Measurements from ENCODE around the gene CREB3. TPM values are rescaled to one million over a fixed set of nuclear protein-coding genes. Genes with fewer than 3 reads are reported as not detected.

Gene CREB3
- total RNA-seq, 1 donor from 2014 or later = 35.9 TPM

- H3K27me3 Mint-ChIP-seq (ENCODE audit: low read depth) = no peaks in the 10 kb centered on the region
- no peaks in the 10 kb centered on the region for H3K9me3 Mint-ChIP-seq
- H3K4me3 Mint-ChIP-seq = peak overlapping the region; percentile 87
- TF ChIP-seq, protein P1, sequence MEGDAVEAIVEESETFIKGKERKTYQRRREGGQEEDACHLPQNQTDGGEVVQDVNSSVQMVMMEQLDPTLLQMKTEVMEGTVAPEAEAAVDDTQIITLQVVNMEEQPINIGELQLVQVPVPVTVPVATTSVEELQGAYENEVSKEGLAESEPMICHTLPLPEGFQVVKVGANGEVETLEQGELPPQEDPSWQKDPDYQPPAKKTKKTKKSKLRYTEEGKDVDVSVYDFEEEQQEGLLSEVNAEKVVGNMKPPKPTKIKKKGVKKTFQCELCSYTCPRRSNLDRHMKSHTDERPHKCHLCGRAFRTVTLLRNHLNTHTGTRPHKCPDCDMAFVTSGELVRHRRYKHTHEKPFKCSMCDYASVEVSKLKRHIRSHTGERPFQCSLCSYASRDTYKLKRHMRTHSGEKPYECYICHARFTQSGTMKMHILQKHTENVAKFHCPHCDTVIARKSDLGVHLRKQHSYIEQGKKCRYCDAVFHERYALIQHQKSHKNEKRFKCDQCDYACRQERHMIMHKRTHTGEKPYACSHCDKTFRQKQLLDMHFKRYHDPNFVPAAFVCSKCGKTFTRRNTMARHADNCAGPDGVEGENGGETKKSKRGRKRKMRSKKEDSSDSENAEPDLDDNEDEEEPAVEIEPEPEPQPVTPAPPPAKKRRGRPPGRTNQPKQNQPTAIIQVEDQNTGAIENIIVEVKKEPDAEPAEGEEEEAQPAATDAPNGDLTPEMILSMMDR (conservative IDR thresholded peaks at IDR 0.05) = no peak
- H3K4me1 Mint-ChIP-seq = peaks cover 44% of the 10 kb centered on the region
- DNase-seq (ENCODE audit: low read depth, low spot score) = no peak
- H3K36me3 Mint-ChIP-seq (ENCODE audit: low read depth) = peaks cover 9% of the 10 kb centered on the region
- no peak overlapping the region for H3K27ac Mint-ChIP-seq (ENCODE audit: unreplicated experiment)
These were observed 45.2 kb upstream of the CREB3 start for GRCh38 chr9:35687306-35687705.

GRCh38 chr9:35687972-35688557 lies 44.4 kb upstream of the CREB3 start:
- TF ChIP-seq, protein P1 (conservative IDR thresholded peaks at IDR 0.05) = no peak
- no peak overlapping the region for H3K27ac Mint-ChIP-seq (ENCODE audit: unreplicated experiment)
- H3K9me3 Mint-ChIP-seq = no peaks in the 10 kb centered on the region
- peaks cover 3% of the 10 kb centered on the region for H3K36me3 Mint-ChIP-seq (ENCODE audit: low read depth)
- peak overlapping the region; percentile 90 for H3K4me3 Mint-ChIP-seq
- H3K27me3 Mint-ChIP-seq (ENCODE audit: low read depth) = no peaks in the 10 kb centered on the region
- H3K4me1 Mint-ChIP-seq = peaks cover 44% of the 10 kb centered on the region
- no peak for DNase-seq (ENCODE audit: low read depth, low spot score)

DNA sequence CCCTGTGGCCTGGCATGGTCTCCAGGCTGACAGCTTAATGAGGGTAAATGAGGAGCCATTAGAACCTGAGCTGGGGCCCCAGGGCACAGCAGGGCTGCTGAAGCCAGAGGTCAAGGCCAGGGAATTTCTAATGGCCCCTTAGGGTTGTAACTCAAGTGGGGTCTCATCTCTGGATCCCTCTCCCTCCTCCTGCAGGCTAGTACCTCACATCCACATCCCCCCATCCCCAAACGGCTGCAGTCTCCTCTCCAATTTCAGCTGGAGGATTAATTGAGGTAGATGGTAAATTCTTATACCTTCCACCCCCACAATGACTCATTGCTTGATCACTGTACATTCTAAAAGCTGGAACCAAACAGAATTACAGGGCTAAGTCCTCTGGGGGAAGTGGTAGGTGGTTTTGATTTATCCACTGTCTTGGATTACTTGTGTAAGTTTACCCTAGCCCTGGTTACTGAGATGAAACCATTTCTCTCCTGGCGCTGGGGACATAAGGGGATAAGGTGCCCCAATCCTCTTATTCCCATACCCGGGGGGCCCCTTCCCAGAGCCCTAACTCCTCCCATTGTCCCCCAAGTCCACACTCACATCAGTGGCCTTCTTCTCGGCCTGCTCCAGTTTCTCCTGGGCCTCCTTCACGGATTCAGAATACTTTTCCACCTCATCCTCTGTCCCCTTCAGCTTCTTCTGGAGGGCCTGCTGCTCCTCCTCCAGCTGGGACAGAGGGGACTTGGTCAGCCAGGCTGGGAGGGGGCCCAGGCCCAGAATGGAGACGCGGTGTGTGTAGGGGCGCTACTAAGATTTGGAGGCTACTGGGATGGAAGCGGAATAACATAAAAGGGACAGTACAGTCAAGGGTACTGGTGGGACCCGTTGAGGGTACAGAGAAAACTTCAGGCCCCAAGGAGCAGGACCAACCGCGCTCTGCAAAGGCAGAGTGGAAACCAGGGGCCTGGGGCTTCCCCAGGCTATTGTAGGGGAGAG lies 43.6 kb upstream of the CREB3 start:
- Mint-ChIP-seq H3K27me3 (ENCODE audit: low read depth) (no peaks in the 10 kb centered on the region), H3K4me1 (peaks cover 41% of the 10 kb centered on the region), H3K9me3 (no peaks in the 10 kb centered on the region), H3K4me3 (peak overlapping the region; percentile 90), H3K36me3 (ENCODE audit: low read depth) (peaks cover 3% of the 10 kb centered on the region), H3K27ac (ENCODE audit: unreplicated experiment) (peak overlapping the region; percentile 71)
- TF ChIP-seq, protein P1 (conservative IDR thresholded peaks at IDR 0.05) = no peak
- no peak for DNase-seq (ENCODE audit: low read depth, low spot score)

GRCh38 chr9:35689542-35690293 lies 42.7 kb upstream of the CREB3 start, which contains the start of gene TPM2:
TPM2 (minus strand) TSS chr9:35689925; CDS start chr9:35689817, 108 bp downstream.
- TF ChIP-seq, protein P1 (conservative IDR thresholded peaks at IDR 0.05) = no peak
- no peaks in the 10 kb centered on the region for H3K9me3 Mint-ChIP-seq
- peaks cover 3% of the 10 kb centered on the region for H3K36me3 Mint-ChIP-seq (ENCODE audit: low read depth)
- peak within 1 kb of the TSS; percentile 94 for H3K4me3 Mint-ChIP-seq
- H3K4me1 Mint-ChIP-seq = peaks cover 41% of the 10 kb centered on the region
- peak within 1 kb of the TSS; percentile 71 for H3K27ac Mint-ChIP-seq (ENCODE audit: unreplicated experiment)
- DNase-seq (ENCODE audit: low read depth, low spot score) = peak; percentile 51
- no peaks in the 10 kb centered on the region for H3K27me3 Mint-ChIP-seq (ENCODE audit: low read depth)

- H3K9me3 Mint-ChIP-seq = no peaks in the 10 kb centered on the region
- no peaks in the 10 kb centered on the region for H3K27me3 Mint-ChIP-seq (ENCODE audit: low read depth)
- H3K4me1 Mint-ChIP-seq = peaks cover 41% of the 10 kb centered on the region
- no peak overlapping the region for H3K27ac Mint-ChIP-seq (ENCODE audit: unreplicated experiment)
- peaks cover 3% of the 10 kb centered on the region for H3K36me3 Mint-ChIP-seq (ENCODE audit: low read depth)
- TF ChIP-seq, protein P1 (conservative IDR thresholded peaks at IDR 0.05) = no peak
- H3K4me3 Mint-ChIP-seq = peak overlapping the region; percentile 87
- no peak for DNase-seq (ENCODE audit: low read depth, low spot score)
These were observed 42.2 kb upstream of the CREB3 start for GRCh38 chr9:35690294-35690613.
